Retinal pigment epithelial cell (primary cell): Measurements from ENCODE around the gene SPPL2B.

Experiments
- DNase-seq: peaks from one replicate; pipeline ENCODE4 v3.0.0-alpha.2; 2010; ENCODE audit warnings: low read depth
- H3K4me3 ChIP-seq: 2 replicates; pipeline ENCODE4 v1.5.1; 2011; ENCODE audit warnings: mild to moderate bottlenecking, low read length, control low read depth, moderate library complexity
- CTCF ChIP-seq: conservative IDR thresholded peaks from 2 replicates; pipeline ENCODE4 v1.5.1; 2011; ENCODE audit warnings: low read depth, low read length, control low read depth, inconsistent platforms

SPPL2B gene

GRCh38 chr19:2305452-2306280 is 22.8 kb upstream of the SPPL2B start:
- no peak overlapping the region for H3K4me3 ChIP-seq
- no peak for DNase-seq
- TF ChIP-seq CTCF, result no peak

GRCh38 chr19:2306281-2306806 is 22.1 kb upstream of the SPPL2B start:
- DNase-seq, result no peak
- no peak for TF ChIP-seq CTCF
- H3K4me3 ChIP-seq, result no peak overlapping the region

GRCh38 chr19:2306971-2307370 is 21.5 kb upstream of the SPPL2B start:
- H3K4me3 ChIP-seq, result no peak overlapping the region
- TF ChIP-seq CTCF, result no peak

GRCh38 chr19:2307518-2308012 is 20.9 kb upstream of the SPPL2B start:
- DNase-seq, result no peak
- H3K4me3 ChIP-seq, result peak overlapping the region; percentile 11
- TF ChIP-seq CTCF, result no peak

More at GRCh38 chr19:2306971-2307370, 21.5 kb upstream of the SPPL2B start:
- DNase-seq, result no peak

- no peak for TF ChIP-seq CTCF
- no peak for DNase-seq
- peak within 1 kb of the TSS; percentile 11 for H3K4me3 ChIP-seq
Measured at GRCh38 chr19:2308114-2308556, 20.3 kb upstream of the SPPL2B start, which contains the start of gene LINGO3. Gene LINGO3 (minus strand): TSS chr19:2308154. CDS start chr19:2291776, 16,378 bp downstream.

- H3K4me3 ChIP-seq, result no peak overlapping the region
- no peak for DNase-seq
- no peak for TF ChIP-seq CTCF
Measured at GRCh38 chr19:2309734-2310362, 18.6 kb upstream of the SPPL2B start.
